ENCODE results near the gene TTF1.
A peak's percentile ranks its signal among the peaks of the same experiment; 100 is the strongest.

Gene TTF1, protein sequence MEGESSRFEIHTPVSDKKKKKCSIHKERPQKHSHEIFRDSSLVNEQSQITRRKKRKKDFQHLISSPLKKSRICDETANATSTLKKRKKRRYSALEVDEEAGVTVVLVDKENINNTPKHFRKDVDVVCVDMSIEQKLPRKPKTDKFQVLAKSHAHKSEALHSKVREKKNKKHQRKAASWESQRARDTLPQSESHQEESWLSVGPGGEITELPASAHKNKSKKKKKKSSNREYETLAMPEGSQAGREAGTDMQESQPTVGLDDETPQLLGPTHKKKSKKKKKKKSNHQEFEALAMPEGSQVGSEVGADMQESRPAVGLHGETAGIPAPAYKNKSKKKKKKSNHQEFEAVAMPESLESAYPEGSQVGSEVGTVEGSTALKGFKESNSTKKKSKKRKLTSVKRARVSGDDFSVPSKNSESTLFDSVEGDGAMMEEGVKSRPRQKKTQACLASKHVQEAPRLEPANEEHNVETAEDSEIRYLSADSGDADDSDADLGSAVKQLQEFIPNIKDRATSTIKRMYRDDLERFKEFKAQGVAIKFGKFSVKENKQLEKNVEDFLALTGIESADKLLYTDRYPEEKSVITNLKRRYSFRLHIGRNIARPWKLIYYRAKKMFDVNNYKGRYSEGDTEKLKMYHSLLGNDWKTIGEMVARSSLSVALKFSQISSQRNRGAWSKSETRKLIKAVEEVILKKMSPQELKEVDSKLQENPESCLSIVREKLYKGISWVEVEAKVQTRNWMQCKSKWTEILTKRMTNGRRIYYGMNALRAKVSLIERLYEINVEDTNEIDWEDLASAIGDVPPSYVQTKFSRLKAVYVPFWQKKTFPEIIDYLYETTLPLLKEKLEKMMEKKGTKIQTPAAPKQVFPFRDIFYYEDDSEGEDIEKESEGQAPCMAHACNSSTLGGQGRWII

DNA sequence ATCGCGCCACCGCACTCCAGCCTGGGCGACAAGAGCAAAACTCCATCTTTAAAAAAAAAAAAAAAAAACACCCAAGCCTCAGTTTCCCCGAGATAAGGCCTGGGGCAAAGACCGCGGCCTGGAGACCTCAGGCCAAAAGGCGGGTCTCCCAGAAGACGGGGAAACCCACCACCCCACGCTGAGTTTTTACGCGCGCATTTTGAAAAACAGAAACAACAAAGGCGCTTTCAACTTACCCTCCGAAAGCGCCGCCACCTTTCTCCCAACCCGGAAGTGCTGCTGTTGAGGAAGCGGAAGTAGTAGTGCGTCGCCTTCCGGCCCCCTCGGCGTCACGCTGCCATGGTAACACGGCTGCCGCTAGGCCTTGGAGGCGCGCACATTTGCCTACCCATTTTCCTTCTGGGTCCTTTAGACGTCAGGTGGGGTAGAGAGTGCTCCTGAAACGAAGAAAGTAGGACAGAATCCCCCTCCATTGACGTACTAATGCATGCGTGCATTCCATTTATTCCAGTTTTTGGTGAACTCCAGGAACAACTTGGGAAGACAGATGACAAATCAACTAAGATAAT is at the start of gene TTF1:
Gene TTF1, minus strand, starts transcription at position 287 of the 569 bp plus-strand sequence. CDS start 4,019 bp downstream, outside the sequence.
- H3K27me3 ChIP-seq (ENCODE audit: insufficient read depth, low read depth, severe bottlenecking), result peaks cover 20% of the 10 kb centered on the region
- peak within 1 kb of the TSS; percentile 75 for H3K4me3 ChIP-seq (ENCODE audit: low read depth, low read length)
- H3K27ac ChIP-seq, result peak within 1 kb of the TSS; percentile 71
- no peaks in the 10 kb centered on the region for H3K9me3 ChIP-seq (ENCODE audit: severe bottlenecking)
- peak; percentile 94 for DNase-seq
- TF ChIP-seq, protein P1, sequence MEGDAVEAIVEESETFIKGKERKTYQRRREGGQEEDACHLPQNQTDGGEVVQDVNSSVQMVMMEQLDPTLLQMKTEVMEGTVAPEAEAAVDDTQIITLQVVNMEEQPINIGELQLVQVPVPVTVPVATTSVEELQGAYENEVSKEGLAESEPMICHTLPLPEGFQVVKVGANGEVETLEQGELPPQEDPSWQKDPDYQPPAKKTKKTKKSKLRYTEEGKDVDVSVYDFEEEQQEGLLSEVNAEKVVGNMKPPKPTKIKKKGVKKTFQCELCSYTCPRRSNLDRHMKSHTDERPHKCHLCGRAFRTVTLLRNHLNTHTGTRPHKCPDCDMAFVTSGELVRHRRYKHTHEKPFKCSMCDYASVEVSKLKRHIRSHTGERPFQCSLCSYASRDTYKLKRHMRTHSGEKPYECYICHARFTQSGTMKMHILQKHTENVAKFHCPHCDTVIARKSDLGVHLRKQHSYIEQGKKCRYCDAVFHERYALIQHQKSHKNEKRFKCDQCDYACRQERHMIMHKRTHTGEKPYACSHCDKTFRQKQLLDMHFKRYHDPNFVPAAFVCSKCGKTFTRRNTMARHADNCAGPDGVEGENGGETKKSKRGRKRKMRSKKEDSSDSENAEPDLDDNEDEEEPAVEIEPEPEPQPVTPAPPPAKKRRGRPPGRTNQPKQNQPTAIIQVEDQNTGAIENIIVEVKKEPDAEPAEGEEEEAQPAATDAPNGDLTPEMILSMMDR (IDR thresholded peaks at IDR 0.05; ENCODE audit: low read depth, low read length), result no peak
- H3K36me3 ChIP-seq, result peaks cover 27% of the 10 kb centered on the region

DNA sequence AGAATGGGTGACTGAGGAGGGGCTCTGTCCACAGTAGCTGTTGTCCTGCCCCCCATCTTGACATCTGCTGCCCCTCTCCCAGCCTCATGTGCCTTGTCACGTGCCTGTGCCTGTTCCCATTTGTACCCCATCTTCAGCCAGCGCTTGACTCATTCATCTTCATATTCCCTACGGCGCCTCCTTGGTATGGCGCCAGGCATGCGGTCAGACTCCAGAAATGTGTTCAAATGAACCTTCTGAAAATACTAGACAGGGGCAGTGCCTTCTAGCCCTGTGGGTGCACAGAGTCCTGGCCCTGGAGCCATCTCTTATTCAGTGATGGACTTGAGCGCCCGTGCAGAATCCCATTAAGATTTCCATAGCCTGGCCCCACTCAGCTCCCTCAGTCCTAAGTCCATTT is 49.6 kb upstream of the TTF1 start:
- no peaks in the 10 kb centered on the region for H3K36me3 ChIP-seq
- DNase-seq, result no peak
- H3K27me3 ChIP-seq (ENCODE audit: insufficient read depth, low read depth, severe bottlenecking), result no peaks in the 10 kb centered on the region
- no peak overlapping the region for H3K4me3 ChIP-seq (ENCODE audit: low read depth, low read length)
- H3K27ac ChIP-seq, result no peak overlapping the region
- H3K9me3 ChIP-seq (ENCODE audit: severe bottlenecking), result no peaks in the 10 kb centered on the region
- TF ChIP-seq, protein P1 (IDR thresholded peaks at IDR 0.05; ENCODE audit: low read depth, low read length), result no peak

DNA sequence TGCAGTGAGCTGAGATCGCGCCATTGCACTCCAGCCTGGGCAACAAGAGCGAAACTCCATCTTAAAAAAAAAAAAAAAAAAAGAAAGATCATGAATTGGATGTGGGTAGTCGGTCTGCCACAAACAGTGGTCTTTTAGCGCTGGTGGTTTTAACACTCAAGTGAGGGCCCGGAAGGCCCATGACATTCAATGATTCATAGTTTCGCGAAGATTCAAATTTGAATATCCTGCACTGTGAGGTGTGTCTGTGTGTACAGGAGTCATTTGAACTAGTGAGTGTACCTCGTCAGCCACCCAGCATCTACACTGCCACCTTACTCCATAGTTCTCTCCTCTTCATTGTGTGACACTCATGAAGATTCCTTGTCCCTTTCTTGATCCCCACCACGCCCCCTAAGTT is 44.6 kb upstream of the TTF1 start:
- Histone ChIP-seq H3K27ac (no peak overlapping the region), H3K36me3 (no peaks in the 10 kb centered on the region), H3K27me3 (ENCODE audit: insufficient read depth, low read depth, severe bottlenecking) (no peaks in the 10 kb centered on the region), H3K9me3 (ENCODE audit: severe bottlenecking) (no peaks in the 10 kb centered on the region), H3K4me3 (ENCODE audit: low read depth, low read length) (no peak overlapping the region)
- DNase-seq, result no peak
- TF ChIP-seq, protein P1 (IDR thresholded peaks at IDR 0.05; ENCODE audit: low read depth, low read length), result no peak

DNA sequence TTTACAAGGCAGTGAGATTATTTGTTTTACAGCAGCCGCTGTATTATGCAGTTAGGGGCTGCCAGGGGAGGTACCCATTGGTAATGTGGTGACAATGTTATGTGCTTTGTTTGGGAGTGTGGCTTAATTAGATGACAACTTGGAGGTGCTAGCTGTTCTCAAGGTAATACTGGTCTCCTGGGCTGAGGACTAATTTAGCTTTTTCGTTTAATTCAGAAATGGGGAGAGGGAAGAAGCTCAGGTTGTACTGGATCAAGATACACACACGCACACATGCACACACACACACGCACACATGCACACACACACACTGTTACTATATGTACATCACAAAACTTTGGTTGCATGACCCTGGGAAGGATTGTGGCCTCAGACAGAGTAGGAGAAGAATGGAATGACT is 41.3 kb upstream of the TTF1 start:
- TF ChIP-seq, protein P1 (IDR thresholded peaks at IDR 0.05; ENCODE audit: low read depth, low read length), result no peak
- DNase-seq, result no peak
- Histone ChIP-seq H3K4me3 (ENCODE audit: low read depth, low read length) (no peak overlapping the region), H3K27ac (no peak overlapping the region), H3K27me3 (ENCODE audit: insufficient read depth, low read depth, severe bottlenecking) (no peaks in the 10 kb centered on the region), H3K36me3 (no peaks in the 10 kb centered on the region), H3K9me3 (ENCODE audit: severe bottlenecking) (no peaks in the 10 kb centered on the region)

DNA sequence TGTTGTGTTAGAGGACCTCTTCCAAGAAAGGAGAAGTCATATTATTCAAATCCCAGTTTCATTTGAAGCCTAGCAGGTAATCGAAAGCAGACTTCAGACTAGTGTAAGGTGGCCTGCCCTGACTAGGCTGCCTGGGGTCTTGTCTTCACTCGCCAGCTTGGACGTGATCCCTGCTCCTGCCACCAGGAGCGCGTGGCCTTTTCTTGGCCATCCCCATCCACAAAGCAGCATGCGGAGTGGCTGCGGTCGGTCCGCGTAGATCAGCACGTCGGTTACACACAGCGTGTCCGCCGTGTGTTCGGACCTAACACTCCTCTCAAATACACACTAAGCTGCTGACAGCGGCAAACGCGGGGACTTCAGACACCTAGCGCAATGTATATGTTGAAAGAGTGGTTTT is 40.7 kb upstream of the TTF1 start:
- DNase-seq, result peak; percentile 35
- TF ChIP-seq, protein P1 (IDR thresholded peaks at IDR 0.05; ENCODE audit: low read depth, low read length), result peak; percentile 51
- no peaks in the 10 kb centered on the region for H3K27me3 ChIP-seq (ENCODE audit: insufficient read depth, low read depth, severe bottlenecking)
- no peak overlapping the region for H3K4me3 ChIP-seq (ENCODE audit: low read depth, low read length)
- H3K9me3 ChIP-seq (ENCODE audit: severe bottlenecking), result no peaks in the 10 kb centered on the region
- no peaks in the 10 kb centered on the region for H3K36me3 ChIP-seq
- H3K27ac ChIP-seq, result no peak overlapping the region
